Activated B cell treated with CpG ODN at 0.5 μM for 24 hours (primary cell): ENCODE results near the gene EFNA4. TPM values are rescaled to one million over a fixed set of nuclear protein-coding genes. Genes with fewer than 3 reads are reported as not detected.

Source experiments
- ATAC-seq: fragments of 200-7000 bp; cut with Tn5 transposase; one replicate; pipeline ENCODE4 v1.10.0; 2021; ENCODE audit warnings: low read depth, mild to moderate bottlenecking, moderate library complexity
- CTCF ChIA-PET: fragments of 350-600 bp; sonication (Branson Sonifier 250); formaldehyde crosslinking; loops from one replicate; lab custom pipeline; 2021; ENCODE audit warnings: antibody characterized with exemption; lab: Charles Lee
- POLR2A ChIA-PET: fragments of 350-600 bp; sonication (Branson Sonifier 250); formaldehyde crosslinking; loops from one replicate; lab custom pipeline; 2021; ENCODE audit warnings: antibody characterized with exemption; lab: Charles Lee
- DNase-seq: peaks from one replicate; pipeline ENCODE4 v3.0.0; 2022
- H3K27ac Mint-ChIP-seq: one replicate; pipeline ENCODE4 v1.8.0; 2020; ENCODE audit warnings: mixed read lengths
- H3K27me3 Mint-ChIP-seq: one replicate; pipeline ENCODE4 v1.8.0; 2021; ENCODE audit warnings: mixed read lengths
- H3K36me3 Mint-ChIP-seq: one replicate; pipeline ENCODE4 v1.8.0; 2021; ENCODE audit warnings: low read depth, mixed read lengths
- H3K4me1 Mint-ChIP-seq: one replicate; pipeline ENCODE4 v1.8.0; 2021; ENCODE audit warnings: mixed read lengths
- H3K4me3 Mint-ChIP-seq: one replicate; pipeline ENCODE4 v1.8.0; 2020; ENCODE audit warnings: mild to moderate bottlenecking, mixed read lengths
- H3K9me3 Mint-ChIP-seq: one replicate; pipeline ENCODE4 v1.8.0; 2020; ENCODE audit warnings: mixed read lengths
- CTCF ChIP-seq: fragments of 200-600 bp; IDR thresholded peaks from one replicate; pipeline ENCODE4 v1.8.0; 2022; ENCODE audit warnings: antibody characterized with exemption, mild to moderate bottlenecking
- intact Hi-C: fragments of 100-400 bp; cut with micrococcal nuclease; formaldehyde crosslinking; loops from one replicate; pipeline ENCODE4 v1.15.1; 2024
- total RNA-seq: library from RNA; stranded (reverse); gene quantifications from 2 replicates; pipeline ENCODE4 v1.2.3, GENCODE V29; 2022

Gene EFNA4
- total RNA-seq, 1 donor from 2014 or later = 7.8 TPM

- ATAC-seq (no peak), DNase-seq (no peak)
- H3K36me3 Mint-ChIP-seq = no peaks in the 10 kb centered on the region
- peaks cover 4% of the 10 kb centered on the region for H3K4me1 Mint-ChIP-seq
- no peak for TF ChIP-seq CTCF
- POLR2A ChIA-PET = no interaction called here
- H3K4me3 Mint-ChIP-seq = no peak overlapping the region
- intact Hi-C loops = no loop called here
- CTCF ChIA-PET = interaction anchor here (0.9 to 9.6 kb wide), 2 partner anchors 18 to 42 kb away, joined by 4 to 101 read pairs; partner anchors contain the start of gene EFNA4
- peaks cover 8% of the 10 kb centered on the region for H3K27me3 Mint-ChIP-seq
- H3K27ac Mint-ChIP-seq = no peak overlapping the region
- H3K9me3 Mint-ChIP-seq = no peaks in the 10 kb centered on the region
Observed at GRCh38 chr1:155042789-155043188, 20.8 kb upstream of the EFNA4 start.

- H3K36me3 Mint-ChIP-seq = no peaks in the 10 kb centered on the region
- no peak for TF ChIP-seq CTCF
- intact Hi-C loops = no loop called here
- no peak for ATAC-seq
- ChIA-PET POLR2A (interaction anchor here (0.6 to 2.3 kb wide), 3 partner anchors 22 to 42 kb away, joined by 3 to 9 read pairs (median 3); no protein-coding TSS in a partner anchor), CTCF (interaction anchor here (1.2 to 9.6 kb wide), 6 partner anchors 11 to 124 kb away, joined by 4 to 101 read pairs (median 12); partner anchors contain the start of gene EFNA4)
- no peak overlapping the region for H3K27ac Mint-ChIP-seq
- DNase-seq = no peak
- H3K27me3 Mint-ChIP-seq = peaks cover 5% of the 10 kb centered on the region
- H3K4me1 Mint-ChIP-seq = peaks cover 4% of the 10 kb centered on the region
- no peak overlapping the region for H3K4me3 Mint-ChIP-seq
- no peaks in the 10 kb centered on the region for H3K9me3 Mint-ChIP-seq
Observed at GRCh38 chr1:155043301-155043702, 20.2 kb upstream of the EFNA4 start.

- CTCF ChIA-PET = interaction anchor here (0.7 to 9.6 kb wide), 11 partner anchors 10 to 124 kb away, joined by 3 to 101 read pairs (median 7); partner anchors contain the start of gene EFNA4
- intact Hi-C loops = no loop called here
Observed at GRCh38 chr1:155043793-155044192, 19.7 kb upstream of the EFNA4 start.

GRCh38 chr1:155044365-155044764 is 19.2 kb upstream of the EFNA4 start:
- Mint-ChIP-seq H3K4me1 (peaks cover 4% of the 10 kb centered on the region), H3K27me3 (no peaks in the 10 kb centered on the region), H3K36me3 (no peaks in the 10 kb centered on the region), H3K27ac (no peak overlapping the region), H3K9me3 (no peaks in the 10 kb centered on the region), H3K4me3 (no peak overlapping the region)
- no peak for TF ChIP-seq CTCF
- ChIA-PET POLR2A (interaction anchor here (1.2 to 2.3 kb wide), 4 partner anchors 17 to 41 kb away, joined by 3 to 9 read pairs (median 6); partner anchors contain the start of gene EFNA4), CTCF (interaction anchor here (0.7 to 9.6 kb wide), 13 partner anchors 10 to 485 kb away, joined by 3 to 101 read pairs (median 6); partner anchors contain the start of gene EFNA4)
- intact Hi-C loops = no loop called here
- ATAC-seq (no peak), DNase-seq (no peak)

More at GRCh38 chr1:155043793-155044192, 19.7 kb upstream of the EFNA4 start:
- Mint-ChIP-seq H3K36me3 (no peaks in the 10 kb centered on the region), H3K27me3 (peaks cover 2% of the 10 kb centered on the region), H3K4me1 (peaks cover 4% of the 10 kb centered on the region), H3K27ac (no peak overlapping the region), H3K9me3 (no peaks in the 10 kb centered on the region), H3K4me3 (no peak overlapping the region)
- ATAC-seq = no peak
- POLR2A ChIA-PET = interaction anchor here (0.6 to 2.3 kb wide), 5 partner anchors 18 to 41 kb away, joined by 3 to 9 read pairs (median 4); partner anchors contain the start of gene EFNA4
- DNase-seq = no peak
- TF ChIP-seq CTCF = no peak
